T1000 (cell line): ENCODE measurements around the gene UMODL1.

Experiments used
- DNase-seq: peaks from one replicate; lab custom pipeline; 2025; ENCODE audit warnings: mixed read lengths; lab: John Stamatoyannopoulos, UW

UMODL1 gene

DNA sequence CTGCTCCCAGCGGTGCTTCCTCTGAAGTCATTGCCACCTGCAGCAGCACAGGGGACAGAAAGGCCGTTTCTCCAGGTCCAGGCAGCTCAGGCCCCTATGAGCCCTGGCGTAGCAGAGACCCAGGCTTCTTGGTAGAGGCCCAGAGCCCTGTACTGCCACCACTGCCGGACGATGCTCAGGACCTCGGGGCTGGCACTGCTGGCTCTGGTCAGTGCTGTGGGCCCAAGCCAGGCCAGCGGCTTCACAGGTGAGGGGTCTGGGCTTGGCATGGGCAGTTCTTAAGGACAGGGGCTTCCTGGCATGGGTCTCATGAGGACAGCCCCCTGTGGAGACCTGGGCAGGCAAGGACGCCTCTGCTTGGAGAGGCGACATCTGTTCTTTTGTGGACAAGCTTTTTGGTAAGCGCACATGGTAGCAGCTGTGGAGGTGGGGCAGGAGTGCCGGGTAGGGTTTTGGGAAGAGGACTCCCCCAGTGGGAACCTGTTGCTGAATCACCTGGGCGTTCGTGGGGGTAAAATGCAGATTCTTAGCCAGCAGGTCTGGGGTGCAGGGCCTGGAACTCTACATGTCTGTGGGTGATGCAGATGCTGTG is at the start of gene UMODL1:
UMODL1 (plus strand) TSS at position 172 of the 592 bp plus-strand sequence; CDS start at position 172, 0 bp downstream.
- no peak for DNase-seq

- DNase-seq: no peak
Measured at GRCh38 chr21:42021371-42022090, 49.6 kb upstream of the UMODL1 start.

- DNase-seq: no peak
Measured at GRCh38 chr21:42022091-42022430, 49.1 kb upstream of the UMODL1 start.

- DNase-seq: no peak
Measured at GRCh38 chr21:42022906-42023305, 48.2 kb upstream of the UMODL1 start.

- DNase-seq: peak; percentile 41
Measured at GRCh38 chr21:42025376-42026081, 45.6 kb upstream of the UMODL1 start.

GRCh38 chr21:42026082-42026435 is 45.1 kb upstream of the UMODL1 start:
- no peak for DNase-seq

- DNase-seq: no peak
Measured at GRCh38 chr21:42027085-42027821, 43.9 kb upstream of the UMODL1 start.

- DNase-seq: no peak
Measured at GRCh38 chr21:42027822-42028765, 43.0 kb upstream of the UMODL1 start.

GRCh38 chr21:42028766-42029425 is 42.2 kb upstream of the UMODL1 start:
- no peak for DNase-seq

DNA sequence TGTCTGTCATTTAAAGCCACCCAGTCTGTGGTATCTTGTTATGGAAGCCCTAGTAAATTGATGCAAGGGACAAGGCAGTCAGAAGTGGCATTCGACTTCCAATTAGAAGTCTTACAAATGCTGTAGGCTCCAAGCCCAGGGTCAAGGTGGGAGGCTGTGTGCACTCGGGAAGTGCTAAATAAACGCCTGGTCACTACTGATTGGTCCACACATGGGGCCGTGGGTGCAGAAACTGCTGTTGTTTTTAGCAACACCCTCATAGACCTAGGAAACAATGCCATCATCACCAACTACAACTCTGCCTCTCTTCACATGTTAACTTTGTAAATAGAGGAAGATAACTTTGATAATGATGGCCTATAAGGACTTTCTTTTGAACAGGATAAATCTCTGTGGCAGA is 40.8 kb upstream of the UMODL1 start:
- no peak for DNase-seq

DNA sequence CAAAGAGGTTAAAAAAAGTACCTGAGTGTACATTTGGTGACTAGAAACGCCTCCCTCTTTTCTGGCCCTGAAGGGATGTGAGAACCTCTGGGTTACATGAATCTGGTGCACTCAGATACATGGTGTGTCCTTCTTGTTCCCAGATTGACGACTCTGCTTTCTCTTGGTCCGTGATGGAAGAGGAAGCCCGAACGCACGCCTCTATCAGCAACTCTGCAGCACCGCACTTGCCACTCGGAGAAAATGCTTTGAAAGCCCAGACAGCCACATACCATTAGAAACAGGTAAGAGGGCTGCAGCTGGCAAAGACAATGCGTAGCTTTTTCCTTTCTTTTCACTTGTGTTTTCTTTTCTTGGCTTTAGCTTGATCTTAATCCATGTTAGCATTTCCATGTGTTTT is 39.9 kb upstream of the UMODL1 start:
- DNase-seq: no peak

GRCh38 chr21:42031816-42032215 is 39.3 kb upstream of the UMODL1 start:
- no peak for DNase-seq

GRCh38 chr21:42032266-42032665 is 38.9 kb upstream of the UMODL1 start:
- no peak for DNase-seq

- no peak for DNase-seq
Measured at GRCh38 chr21:42032968-42033367, 38.1 kb upstream of the UMODL1 start.

GRCh38 chr21:42036313-42036712 is 34.8 kb upstream of the UMODL1 start:
- DNase-seq: no peak

DNA sequence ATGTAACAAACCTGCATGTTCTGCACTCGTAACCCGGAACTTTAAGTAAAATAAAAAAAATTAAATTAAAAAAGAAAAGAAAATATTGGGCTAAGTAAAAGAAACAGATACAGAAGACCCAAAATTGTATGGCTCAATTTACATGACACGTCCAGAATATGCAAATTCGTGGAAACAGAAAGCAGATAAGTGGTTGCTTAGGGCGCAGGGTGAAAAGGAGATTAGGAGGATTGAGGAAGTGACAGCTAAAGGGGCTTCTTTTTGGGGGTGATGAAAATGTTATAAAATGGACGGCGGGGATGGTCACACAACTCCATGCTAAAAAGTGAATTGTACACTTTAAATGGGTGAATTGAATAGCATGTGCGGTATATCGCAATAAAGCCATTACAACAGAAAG is 33.6 kb upstream of the UMODL1 start:
- no peak for DNase-seq

DNA sequence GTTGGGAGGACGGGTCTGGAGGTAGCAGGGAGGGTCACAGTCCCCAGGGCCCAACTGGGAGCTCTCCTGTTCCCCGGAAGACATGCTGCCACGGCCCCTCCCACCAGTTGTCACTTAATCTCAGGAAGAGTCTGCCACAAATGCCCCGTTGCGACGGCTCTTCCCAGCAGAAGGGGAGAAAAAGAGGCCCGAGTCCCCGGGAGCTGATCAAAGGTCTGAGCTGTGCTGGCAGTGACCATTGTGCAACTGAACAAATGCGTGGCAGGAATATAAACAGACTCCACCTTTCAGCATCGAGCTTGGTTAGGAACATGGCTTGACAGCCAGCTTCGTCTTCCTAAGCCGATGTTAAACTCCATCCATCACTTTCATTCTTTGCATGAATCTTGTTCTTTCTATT is 33.2 kb upstream of the UMODL1 start:
- DNase-seq: no peak

DNA sequence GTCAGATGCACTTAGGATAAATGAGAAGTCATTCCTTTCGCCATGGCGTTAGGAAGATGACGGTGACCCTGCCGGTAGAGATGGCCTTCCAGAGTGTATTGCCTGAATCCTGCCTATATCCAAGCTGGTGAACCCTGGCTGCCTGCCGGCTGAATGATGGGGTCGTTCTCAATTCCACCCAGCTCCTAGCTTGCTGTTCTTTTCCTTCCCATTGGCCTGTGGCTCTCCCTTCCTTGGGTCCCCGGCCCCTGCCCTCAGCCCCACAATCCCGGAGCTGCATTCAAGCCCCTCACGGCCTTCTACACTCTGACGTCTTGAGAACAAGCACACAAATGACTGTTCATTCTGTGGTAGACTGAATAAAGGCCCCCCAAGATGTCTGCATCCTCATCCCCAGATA is 32.7 kb upstream of the UMODL1 start:
- DNase-seq: no peak

- no peak for DNase-seq
Measured at GRCh38 chr21:42038826-42039425, 32.2 kb upstream of the UMODL1 start.

DNA sequence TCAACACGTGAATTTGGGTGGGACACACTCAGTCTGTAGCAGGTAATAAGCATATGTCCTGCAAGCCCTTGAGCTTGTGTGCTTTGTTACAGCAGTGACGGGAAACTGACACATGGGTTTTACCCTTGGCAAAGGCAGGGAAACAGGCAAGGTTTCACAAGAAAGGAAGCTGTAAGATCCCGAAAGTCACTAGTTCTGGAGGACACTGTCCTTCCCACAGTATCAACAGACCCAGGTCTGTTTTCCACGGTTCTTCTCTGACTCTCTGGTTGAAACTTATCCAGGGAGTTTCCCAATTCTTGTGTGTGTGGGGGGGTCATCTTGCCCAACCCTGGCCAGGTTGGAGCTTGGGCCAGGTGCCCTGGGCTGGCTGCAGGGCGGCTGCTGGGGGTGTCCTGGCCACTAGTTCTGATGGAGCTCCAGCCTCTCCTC is 31.6 kb upstream of the UMODL1 start:
- no peak for DNase-seq
